ENCODE measurements around the gene CARD9.
A peak's percentile ranks its signal among the peaks of the same experiment; 100 is the strongest.
"Not testable (repeated sequence)": the region's sequence is repeated elsewhere in the genome, so short reads cannot be mapped to it uniquely, and the experiment has no call there.

Gene CARD9

GRCh38 chr9:136409557-136410455 is 36.3 kb upstream of the CARD9 start (continued):
- TF ChIP-seq SCRT1 (tag by site-specific recombination; IDR thresholded peaks at IDR 0.05; ENCODE audit: borderline replicate concordance), result no peak
- no peak for TF ChIP-seq ZNF18 (tag by site-specific recombination; IDR thresholded peaks at IDR 0.05)
- TF ChIP-seq FEZF1 (tag by site-specific recombination; IDR thresholded peaks at IDR 0.05), result no peak
- no peak for TF ChIP-seq ZXDB (tag by site-specific recombination; IDR thresholded peaks at IDR 0.05)
- TF ChIP-seq SCRT2 (tag by site-specific recombination; IDR thresholded peaks at IDR 0.05), result no peak
- no peak for TF ChIP-seq GLIS1 (tag by site-specific recombination; IDR thresholded peaks at IDR 0.05)
- 0 out of 2 replicates have a peak, but pooled peaks have one; percentile 9 for TF ChIP-seq KLF9 (tag by site-specific recombination; IDR thresholded peaks at IDR 0.05; ENCODE audit: low read depth)
- TF ChIP-seq ZNF280C (tag by site-specific recombination; IDR thresholded peaks at IDR 0.05), result no peak
- no peak for TF ChIP-seq ZNF555 (tag by site-specific recombination; conservative IDR thresholded peaks at IDR 0.05)
- TF ChIP-seq ELK4 (IDR thresholded peaks at IDR 0.05; ENCODE audit: borderline replicate concordance, low read depth, low read length), result no peak
- no peak for TF ChIP-seq ZNF830 (tag by site-specific recombination; IDR thresholded peaks at IDR 0.05; ENCODE audit: low read depth)
- TF ChIP-seq KLF17 (tag by site-specific recombination; IDR thresholded peaks at IDR 0.05), result no peak
- peak; percentile 26; the same call in 1 of the 2 replicates for TF ChIP-seq GLIS2 (tag by site-specific recombination; IDR thresholded peaks at IDR 0.05)

- ChIA-PET CTCF (interaction anchor here (0.6 to 2.6 kb wide), 5 partner anchors 7 to 621 kb away, joined by 3 to 28 read pairs (median 4); no protein-coding TSS in a partner anchor), POLR2A (interaction anchor here (0.7 to 2.8 kb wide), 3 partner anchors 44 to 63 kb away, joined by 3 to 13 read pairs (median 5); no protein-coding TSS in a partner anchor)
- no peak overlapping the region for H3K4me3 ChIP-seq (ENCODE audit: low read depth, low read length)
- H3K4me1 ChIP-seq (ENCODE audit: control insufficient read depth, insufficient read depth, low read length), result peaks cover 11% of the 10 kb centered on the region
- H3K27ac ChIP-seq (ENCODE audit: extremely low read depth, low read depth, low read length), result no peak overlapping the region
- H3K36me3 ChIP-seq (ENCODE audit: control insufficient read depth in 2 of 2, insufficient read depth in 1 of 2, low read length in 2 of 2), result peaks cover 10 to 63% of the 10 kb centered on the region in 2 experiments; a peak in 2 of 3 replicates
- H3K9me3 ChIP-seq (ENCODE audit: control insufficient read depth, insufficient read depth, low read depth, low read length), result no peaks in the 10 kb centered on the region
- TF ChIP-seq ZNF623 (tag by site-specific recombination; IDR thresholded peaks at IDR 0.05) (no peak), EGR2 (tag by site-specific recombination; IDR thresholded peaks at IDR 0.05; ENCODE audit: low read depth) (peak; percentile 64), ZIC2 (tag by site-specific recombination; IDR thresholded peaks at IDR 0.05) (no peak)
These were observed 34.4 kb upstream of the CARD9 start for GRCh38 chr9:136407911-136408310.

- H3K4me1 ChIP-seq (ENCODE audit: control insufficient read depth, insufficient read depth, low read length); H3K9me3 ChIP-seq (ENCODE audit: control insufficient read depth, insufficient read depth, low read depth, low read length); H3K4me3 ChIP-seq (ENCODE audit: low read depth, low read length); H3K27ac ChIP-seq (ENCODE audit: extremely low read depth, low read depth, low read length); CTCF ChIA-PET: not testable (repeated sequence)
- H3K36me3 ChIP-seq (ENCODE audit: control insufficient read depth in 2 of 2, insufficient read depth in 1 of 2, low read length in 2 of 2), result peaks cover 10 to 62% of the 10 kb centered on the region in 2 experiments; a peak in 2 of 3 replicates
- POLR2A ChIA-PET, result interaction anchor here (0.5 to 1.0 kb wide), 3 partner anchors 13 to 44 kb away, joined by 3 to 7 read pairs (median 5); no protein-coding TSS in a partner anchor
These were observed 33.6 kb upstream of the CARD9 start for GRCh38 chr9:136407061-136407460.

Data from HEK293 (cell line).